HG02623 (cell line): Measurements from ENCODE around the gene RAD51B.
"Not testable (repeated sequence)": the region's sequence is repeated elsewhere in the genome, so short reads cannot be mapped to it uniquely, and the experiment has no call there.

ENCODE experiments used
- ATAC-seq: cut with Tn5 transposase; IDR thresholded peaks from one replicate; pipeline ENCODE4 v1.9.1; 2021; ENCODE audit warnings: moderate library complexity; ENCODE audit not compliant: unreplicated experiment

Gene RAD51B

GRCh38 chr14:68166731-68167382, 347.3 kb downstream of the RAD51B start:
- no peak for ATAC-seq

- no peak for ATAC-seq
Observed at GRCh38 chr14:68167383-68168087, 348.0 kb downstream of the RAD51B start.

GRCh38 chr14:68168460-68169109, 349.0 kb downstream of the RAD51B start:
- ATAC-seq = no peak

- no peak for ATAC-seq
Observed at GRCh38 chr14:68172216-68172615, 352.6 kb downstream of the RAD51B start.

- ATAC-seq = no peak
Observed at GRCh38 chr14:68172627-68173026, 353.0 kb downstream of the RAD51B start.

- no peak for ATAC-seq
Observed at GRCh38 chr14:68173227-68173972, 353.8 kb downstream of the RAD51B start.

- ATAC-seq = no peak
Observed at GRCh38 chr14:68174446-68174845, 354.9 kb downstream of the RAD51B start.

- no peak for ATAC-seq
Observed at GRCh38 chr14:68176687-68177086, 357.1 kb downstream of the RAD51B start.

- ATAC-seq = no peak
Observed at GRCh38 chr14:68177728-68178127, 358.1 kb downstream of the RAD51B start.

- no peak for ATAC-seq
Observed at GRCh38 chr14:68178282-68178681, 358.7 kb downstream of the RAD51B start.

GRCh38 chr14:68181519-68182326, 362.1 kb downstream of the RAD51B start:
- ATAC-seq = no peak

GRCh38 chr14:68182492-68182891, 362.9 kb downstream of the RAD51B start:
- peak; percentile 47 for ATAC-seq

GRCh38 chr14:68186500-68187276, 367.1 kb downstream of the RAD51B start:
- ATAC-seq = not testable (repeated sequence)

- no peak for ATAC-seq
Observed at GRCh38 chr14:68188174-68188573, 368.6 kb downstream of the RAD51B start.

- no peak for ATAC-seq
Observed at GRCh38 chr14:68190032-68190431, 370.5 kb downstream of the RAD51B start.

GRCh38 chr14:68191567-68192321, 372.2 kb downstream of the RAD51B start:
- no peak for ATAC-seq

- ATAC-seq = no peak
Observed at GRCh38 chr14:68192935-68193334, 373.4 kb downstream of the RAD51B start.

- no peak for ATAC-seq
Observed at GRCh38 chr14:68193970-68194681, 374.5 kb downstream of the RAD51B start.
